Bronchial epithelial cell (primary cell): ENCODE data around the gene ATP6AP2. TPM values are rescaled to one million over a fixed set of nuclear protein-coding genes. Genes with fewer than 3 reads are reported as not detected.
"Not testable (repeated sequence)": the region's sequence is repeated elsewhere in the genome, so short reads cannot be mapped to it uniquely, and the experiment has no call there.

ENCODE experiments used
- DNase-seq: peaks from one replicate; pipeline ENCODE4 v3.0.0-alpha.2; 2010; ENCODE audit warnings: low read depth
- FAIRE-seq: peaks from 2 replicates; lab custom pipeline; 2011; peaks lifted over from hg19 to GRCh38; lab: Jason Lieb, UNC
- H3K27me3 ChIP-seq: 2 replicates; pipeline ENCODE4 v1.5.1; 2011; ENCODE audit warnings: low read length; ENCODE audit not compliant: control insufficient read depth, insufficient read depth
- H3K36me3 ChIP-seq: 2 replicates; pipeline ENCODE4 v1.5.1; 2011; ENCODE audit warnings: low read length; ENCODE audit not compliant: control insufficient read depth, insufficient read depth
- H3K4me3 ChIP-seq: 2 replicates; pipeline ENCODE4 v1.5.1; 2011; ENCODE audit warnings: mild to moderate bottlenecking, low read depth, low read length, control low read depth
- CTCF ChIP-seq: IDR thresholded peaks from 2 replicates; pipeline ENCODE4 v1.5.1; 2011; ENCODE audit warnings: mild to moderate bottlenecking, moderate library complexity, low read length, control low read depth, inconsistent platforms; ENCODE audit not compliant: insufficient read depth, severe bottlenecking
- total RNA-seq: library from RNA; depleted of rRNA; stranded (reverse); fragments of >200 nt; gene quantifications from 2 replicates; pipeline ENCODE4 v1.2.1, GENCODE V29; 2014

Gene ATP6AP2
- total RNA-seq, 1 donor from 2014 or later: 99.8 TPM

GRCh38 chrX:40550066-40550465 is 30.7 kb upstream of the ATP6AP2 start:
- Histone ChIP-seq H3K36me3 (no peaks in the 10 kb centered on the region), H3K4me3 (no peak overlapping the region), H3K27me3 (no peaks in the 10 kb centered on the region)
- DNase-seq: no peak
- no peak for TF ChIP-seq CTCF
- FAIRE-seq: no peak

DNA sequence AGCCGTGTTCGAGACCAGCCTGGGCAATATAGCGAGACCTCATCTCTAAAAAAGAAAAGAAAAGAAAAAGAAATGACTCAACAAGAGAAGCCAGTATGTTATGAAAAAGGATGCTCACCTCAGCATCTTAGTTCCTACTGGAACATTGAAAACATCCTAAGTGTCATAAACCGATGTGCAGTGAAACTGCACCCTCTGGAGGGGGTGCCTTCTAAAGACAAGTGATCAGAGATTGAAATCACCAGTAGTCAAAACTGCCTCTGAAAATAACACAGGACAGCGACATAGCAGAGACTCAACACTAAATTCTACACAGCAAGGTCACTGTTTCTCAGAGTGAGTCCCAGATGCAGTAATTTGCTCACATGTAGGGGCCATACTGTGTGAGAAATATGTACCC is 28.0 kb upstream of the ATP6AP2 start:
- no peaks in the 10 kb centered on the region for H3K36me3 ChIP-seq
- no peak overlapping the region for H3K4me3 ChIP-seq
- H3K27me3 ChIP-seq: no peaks in the 10 kb centered on the region
- no peak for FAIRE-seq
- DNase-seq: no peak
- TF ChIP-seq CTCF: no peak

DNA sequence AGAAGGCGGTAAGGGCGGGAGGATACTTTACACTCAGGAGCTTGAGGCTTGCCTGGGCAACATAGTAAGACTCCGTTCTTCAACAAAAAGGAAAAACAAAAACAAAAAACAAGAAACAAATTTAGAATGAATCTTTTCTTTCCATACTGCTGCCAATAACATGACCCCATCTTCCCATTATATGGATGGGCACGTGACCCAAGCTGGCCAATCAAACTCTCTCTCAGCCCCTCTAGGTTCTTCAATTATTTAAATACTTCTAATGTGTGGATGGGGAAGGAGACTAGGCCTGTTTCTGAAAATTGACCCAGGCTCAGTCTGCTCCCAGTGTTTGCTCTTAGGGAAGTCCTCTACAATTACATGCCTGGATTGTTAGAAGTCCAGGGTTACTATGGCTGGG is 22.2 kb upstream of the ATP6AP2 start:
- Histone ChIP-seq H3K4me3 (no peak overlapping the region), H3K36me3 (no peaks in the 10 kb centered on the region), H3K27me3 (no peaks in the 10 kb centered on the region)
- FAIRE-seq (no peak), DNase-seq (no peak)
- no peak for TF ChIP-seq CTCF

GRCh38 chrX:40563784-40564183 is 17.0 kb upstream of the ATP6AP2 start:
- no peak for DNase-seq
- no peak for TF ChIP-seq CTCF
- no peak for FAIRE-seq
- no peak overlapping the region for H3K4me3 ChIP-seq
- no peaks in the 10 kb centered on the region for H3K36me3 ChIP-seq
- H3K27me3 ChIP-seq: no peaks in the 10 kb centered on the region

DNA sequence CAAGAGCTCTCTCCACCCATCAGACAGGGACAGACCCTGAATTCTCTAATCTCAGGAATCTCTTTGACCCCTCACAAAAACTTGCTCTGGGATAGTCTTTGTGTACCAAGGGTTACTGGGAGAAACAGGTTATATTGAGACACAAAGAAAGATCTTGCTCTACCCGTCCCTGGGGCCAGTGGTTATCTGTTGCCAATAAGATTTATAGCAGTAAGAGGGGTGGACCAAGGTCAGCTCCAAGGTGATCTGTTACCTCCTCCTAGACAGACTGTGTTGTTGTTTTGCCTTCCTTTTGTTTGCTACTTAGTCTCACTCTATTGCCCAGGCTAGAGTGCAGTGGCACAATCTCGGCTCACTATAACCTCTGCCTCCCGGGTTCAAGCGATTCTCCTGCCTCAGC is 16.3 kb upstream of the ATP6AP2 start:
- no peaks in the 10 kb centered on the region for H3K27me3 ChIP-seq
- TF ChIP-seq CTCF: no peak
- no peaks in the 10 kb centered on the region for H3K36me3 ChIP-seq
- no peak for DNase-seq
- H3K4me3 ChIP-seq: no peak overlapping the region
- no peak for FAIRE-seq

- no peak for TF ChIP-seq CTCF
- FAIRE-seq: peak; percentile 75
- Histone ChIP-seq H3K27me3 (no peaks in the 10 kb centered on the region), H3K36me3 (no peaks in the 10 kb centered on the region), H3K4me3 (no peak overlapping the region)
- no peak for DNase-seq
Observed at GRCh38 chrX:40570346-40571093, 10.2 kb upstream of the ATP6AP2 start.

- FAIRE-seq, DNase-seq, H3K36me3 ChIP-seq, H3K27me3 ChIP-seq, H3K4me3 ChIP-seq: not testable (repeated sequence)
Observed at GRCh38 chrX:40571164-40571563, 9.6 kb upstream of the ATP6AP2 start.
